NCI-H82 treated with DMSO at 0.1 percent for 48 hours (cell line): ENCODE measurements around the gene LRP3.

Source experiments
- DNase-seq: peaks from one replicate; lab custom pipeline; 2025; ENCODE audit not compliant: unreplicated experiment; lab: John Stamatoyannopoulos, UW

The LRP3 gene

GRCh38 chr19:33235269-33235995 lies 41.3 kb downstream of the LRP3 start:
- no peak for DNase-seq

- DNase-seq, result no peak
Observed at GRCh38 chr19:33235996-33236350, 41.8 kb downstream of the LRP3 start.

- DNase-seq, result no peak
Observed at GRCh38 chr19:33236696-33237390, 42.7 kb downstream of the LRP3 start.

- no peak for DNase-seq
Observed at GRCh38 chr19:33238481-33239149, 44.5 kb downstream of the LRP3 start.

- DNase-seq, result no peak
Observed at GRCh38 chr19:33239223-33239975, 45.3 kb downstream of the LRP3 start.

- DNase-seq, result no peak
Observed at GRCh38 chr19:33240181-33240771, 46.1 kb downstream of the LRP3 start.

GRCh38 chr19:33241091-33241529 lies 47.0 kb downstream of the LRP3 start:
- DNase-seq, result no peak

- no peak for DNase-seq
Observed at GRCh38 chr19:33241530-33242101, 47.5 kb downstream of the LRP3 start.

GRCh38 chr19:33242131-33242530 lies 48.0 kb downstream of the LRP3 start:
- no peak for DNase-seq

GRCh38 chr19:33242911-33243310 lies 48.8 kb downstream of the LRP3 start:
- DNase-seq, result no peak

- DNase-seq, result no peak
Observed at GRCh38 chr19:33245948-33246708, 52.0 kb downstream of the LRP3 start.

GRCh38 chr19:33246709-33247440 lies 52.7 kb downstream of the LRP3 start:
- no peak for DNase-seq

- no peak for DNase-seq
Observed at GRCh38 chr19:33247441-33247819, 53.3 kb downstream of the LRP3 start.

- DNase-seq, result no peak
Observed at GRCh38 chr19:33248104-33248503, 54.0 kb downstream of the LRP3 start.

GRCh38 chr19:33248553-33248953 lies 54.4 kb downstream of the LRP3 start:
- no peak for DNase-seq

- DNase-seq, result no peak
Observed at GRCh38 chr19:33248954-33249613, 55.0 kb downstream of the LRP3 start.

GRCh38 chr19:33249740-33250366 lies 55.7 kb downstream of the LRP3 start:
- no peak for DNase-seq

GRCh38 chr19:33250500-33250899 lies 56.4 kb downstream of the LRP3 start:
- no peak for DNase-seq
